HepG2 (cell line): ENCODE results near the gene MTX1. TPM values are rescaled to one million over a fixed set of nuclear protein-coding genes. Genes with fewer than 3 reads are reported as not detected.
"Not testable (repeated sequence)": the region's sequence is repeated elsewhere in the genome, so short reads cannot be mapped to it uniquely, and the experiment has no call there.

Experiments used
- ATAC-seq: fragments of 200-7000 bp; cut with Tn5 transposase; 3 replicates; pipeline ENCODE4 v1.9.1; 2020; ENCODE audit warnings: mild to moderate bottlenecking, moderate library complexity
- BruUV-seq: library from RNA; stranded (reverse); fragments of 400-500 nt; replicated peaks from 2 replicates; lab custom pipeline; 2021; lab: Mats Ljungman, UMichigan
- CTCF ChIA-PET: fragments of 300-600 bp; formaldehyde crosslinking; extraction: SDS; loops from one replicate; lab custom pipeline; 2021; ENCODE audit warnings: low total read pairs, inconsistent platforms, low intra/inter-chr PET ratio; lab: Yijun Ruan, JAX
- POLR2A ChIA-PET: fragments of 350-600 bp; sonication (Branson Sonifier 250); formaldehyde crosslinking; loops from one replicate; lab custom pipeline; 2020; ENCODE audit warnings: antibody characterized with exemption, inconsistent platforms; lab: Yijun Ruan, JAX
- DNase-seq: peaks from one replicate; pipeline ENCODE4 v3.0.0-alpha.2; 2015; ENCODE audit warnings: low spot score
- FAIRE-seq: peaks from 3 replicates; lab custom pipeline; 2011; peaks lifted over from hg19 to GRCh38; lab: Jason Lieb, UNC
- H2AFZ ChIP-seq: one replicate; pipeline ENCODE4 v1.6.1; 2011; ENCODE audit warnings: low read length, inconsistent platforms
- H3K27ac ChIP-seq: fragments of 300-600 bp; 3 replicates; pipeline ENCODE4 v1.8.0; 2011; ENCODE audit warnings: mixed run types, mild to moderate bottlenecking, mixed read lengths, low read length, inconsistent platforms; ENCODE audit not compliant: insufficient read depth; ENCODE audit errors: extremely low read length
- H3K27me3 ChIP-seq, 2 experiments: fragments of 200-600 bp in 1 of 2; 2 replicates in 1 of 2; 3 replicates in 1 of 2; pipeline versions ENCODE4 v1.6.0 to v1.8.0; 2011; ENCODE audit warnings: low read length in 2 of 2, mild to moderate bottlenecking in 2 of 2, moderate library complexity in 2 of 2, inconsistent platforms in 1 of 2; ENCODE audit not compliant: insufficient read depth in 2 of 2, control insufficient read depth in 1 of 2
- H3K36me3 ChIP-seq, 2 experiments: fragments of 200-600 bp in 1 of 2; replicated peaks in 1 of 2; 2 replicates in 1 of 2; 3 replicates in 1 of 2; pipeline versions ENCODE4 v1.5.1 to v1.8.0; 2011; ENCODE audit warnings: low read length in 2 of 2, inconsistent platforms in 1 of 2; ENCODE audit not compliant: insufficient read depth in 2 of 2, control insufficient read depth in 1 of 2
- H3K4me1 ChIP-seq: 2 replicates; pipeline ENCODE4 v1.5.1; 2012; ENCODE audit warnings: low read length, inconsistent platforms; ENCODE audit not compliant: insufficient read depth
- H3K4me2 ChIP-seq: 2 replicates; pipeline ENCODE4 v1.6.0; 2011; ENCODE audit warnings: low read depth, low read length, inconsistent platforms
- H3K4me3 ChIP-seq, 3 experiments: fragments of 200-600 bp in 1 of 3; sonication (generic), shearing (Covaris generic) in 1 of 3; replicated peaks in 1 of 3; 2 replicates each; pipeline ENCODE4 v1.5.1; 2011 to 2016; ENCODE audit warnings: low read length in 3 of 3, inconsistent platforms in 2 of 3, low read depth in 2 of 3, mild to moderate bottlenecking in 2 of 3, control low read depth in 1 of 3, mixed read lengths in 1 of 3; ENCODE audit not compliant: insufficient read depth in 1 of 3
- H3K79me2 ChIP-seq: one replicate; pipeline ENCODE4 v1.6.1; 2011; ENCODE audit warnings: low read length, inconsistent platforms; ENCODE audit not compliant: insufficient read depth
- H3K9ac ChIP-seq: 2 replicates; pipeline ENCODE4 v1.6.0; 2011; ENCODE audit warnings: mild to moderate bottlenecking, low read depth, low read length, inconsistent platforms; ENCODE audit not compliant: insufficient read depth
- H3K9me3 ChIP-seq: 2 replicates; pipeline ENCODE4 v1.5.1; 2012; ENCODE audit warnings: mild to moderate bottlenecking, low read length
- H4K20me1 ChIP-seq: 2 replicates; pipeline ENCODE4 v1.6.0; 2011; ENCODE audit warnings: inconsistent platforms, mild to moderate bottlenecking, low read length, moderate library complexity; ENCODE audit not compliant: insufficient read depth
- ARHGAP35 ChIP-seq: sonication (generic); formaldehyde crosslinking; IDR thresholded peaks from 2 replicates; pipeline ENCODE4 v1.9.0; 2022; ENCODE audit warnings: mild to moderate bottlenecking, inconsistent platforms, moderate library complexity, missing genetic modification reagents, borderline replicate concordance
- ATF7-NPFF ChIP-seq: sonication (generic); formaldehyde crosslinking; IDR thresholded peaks from 2 replicates; pipeline ENCODE4 v1.8.1; 2023; ENCODE audit warnings: mild to moderate bottlenecking, low read depth, missing genetic modification reagents, moderate library complexity
- FOXO4 ChIP-seq: sonication (generic); formaldehyde crosslinking; conservative IDR thresholded peaks from 2 replicates; pipeline ENCODE4 v1.8.1; 2023; ENCODE audit warnings: missing genetic modification reagents
- GABPA ChIP-seq, 2 experiments: IDR thresholded peaks; 2 replicates each; pipeline ENCODE4 v1.6.1; 2011 to 2016; ENCODE audit warnings: low read depth in 2 of 2, low read length in 1 of 2, missing biosample characterization in 1 of 2, missing genetic modification characterization in 1 of 2
- HOXD1 ChIP-seq: sonication (generic); formaldehyde crosslinking; IDR thresholded peaks from 2 replicates; pipeline ENCODE4 v1.5.0; 2020; ENCODE audit warnings: missing genetic modification reagents
- IKZF4 ChIP-seq: sonication (generic); formaldehyde crosslinking; IDR thresholded peaks from 2 replicates; pipeline ENCODE4 v1.5.1; 2020; ENCODE audit warnings: borderline replicate concordance, mild to moderate bottlenecking, low read depth, missing genetic modification reagents; ENCODE audit errors: not compliant biosample characterization
- JDP2 ChIP-seq: sonication (generic); formaldehyde crosslinking; IDR thresholded peaks from 2 replicates; pipeline ENCODE4 v1.8.1; 2022; ENCODE audit warnings: missing genetic modification reagents, borderline replicate concordance
- JUNB ChIP-seq: sonication (generic); formaldehyde crosslinking; IDR thresholded peaks from 2 replicates; pipeline ENCODE4 v1.8.0; 2022; ENCODE audit warnings: missing genetic modification reagents, mild to moderate bottlenecking, borderline replicate concordance
- SALL1 ChIP-seq: sonication (generic); formaldehyde crosslinking; IDR thresholded peaks from 2 replicates; pipeline ENCODE4 v1.8.0; 2022; ENCODE audit warnings: mild to moderate bottlenecking, missing genetic modification reagents
- TARDBP ChIP-seq: sonication (generic); formaldehyde crosslinking; IDR thresholded peaks from 2 replicates; pipeline ENCODE4 v1.8.0; 2022; ENCODE audit warnings: mild to moderate bottlenecking, missing genetic modification reagents
- ZBTB7B ChIP-seq: sonication (generic); formaldehyde crosslinking; IDR thresholded peaks from 2 replicates; pipeline ENCODE4 v1.4.0; 2020; ENCODE audit warnings: missing genetic modification reagents
- ZNF382 ChIP-seq: sonication (generic); formaldehyde crosslinking; IDR thresholded peaks from 2 replicates; pipeline ENCODE4 v1.5.0; 2020; ENCODE audit warnings: missing genetic modification reagents, mild to moderate bottlenecking, borderline replicate concordance
- ZNF772 ChIP-seq: sonication (generic); formaldehyde crosslinking; IDR thresholded peaks from 2 replicates; pipeline ENCODE4 v1.5.0; 2020; ENCODE audit warnings: mild to moderate bottlenecking, missing genetic modification reagents
- ZSCAN31 ChIP-seq: sonication (generic); formaldehyde crosslinking; IDR thresholded peaks from 2 replicates; pipeline ENCODE4 v1.5.0; 2020; ENCODE audit warnings: low read depth, mild to moderate bottlenecking, missing genetic modification reagents
- whole genome bisulfite sequencing: methylation state at CpG from one replicate; pipeline ENCODE4 v1.1.6; 2017; ENCODE audit warnings: low lambda C conversion rate; 5-methylcytosine and 5-hydroxymethylcytosine counted together
- in situ Hi-C: cut with HindIII; loops from 2 replicates; pipeline ENCODE4 v1.10.0; 2017; ENCODE audit warnings: low pct_unique_long_range_greater_than_20kb; ENCODE audit not compliant: extremely low pct_ligation_motif_present
- intact Hi-C: fragments of 100-400 bp; cut with micrococcal nuclease; formaldehyde crosslinking; loops from one replicate; pipeline ENCODE4 v1.10.0; 2022; ENCODE audit not compliant: unreplicated experiment
- polyA plus RNA-seq, 8 experiments: library from polyadenylated mRNA; depleted of rRNA in 3 of 8; stranded (reverse) in 7 of 8; unstranded in 1 of 8; fragments of >200 nt; fragmentation: Illumina TruSeq in 4 of 8; extraction: Trizol in 4 of 8; gene quantifications; 2 replicates each; pipeline versions ENCODE4 v1.2.1 to v1.2.3, GENCODE V29; 2011 to 2016; ENCODE audit warnings: low read depth in 4 of 8, missing spikeins in 1 of 8, mixed read lengths in 1 of 8; ENCODE audit not compliant: insufficient read depth in 1 of 8
- total RNA-seq, 5 experiments: library from RNA; depleted of rRNA; stranded (reverse); fragments of >200 nt; fragmentation: Illumina TruSeq; extraction: Trizol; gene quantifications; 2 replicates each; pipeline ENCODE4 v1.2.3, GENCODE V29; 2016; ENCODE audit warnings: low read depth in 1 of 5

The MTX1 gene
- total and polyA plus RNA-seq, 2 of the 13 experiments (the other 11 are each of a cell fraction or from before 2014, with no cell fraction given): 64.5 to 72.6 TPM

GRCh38 chr1:155223047-155223446 is 14.6 kb downstream of the MTX1 start (continued):
- TF ChIP-seq FOXO4 (CRISPR knock-in tag): no peak
- TF ChIP-seq TARDBP (CRISPR knock-in tag): no peak
- TF ChIP-seq HOXD1 (CRISPR knock-in tag): no peak

- H3K9me3 ChIP-seq, POLR2A ChIA-PET, H3K4me2 ChIP-seq, intact Hi-C loops, H3K9ac ChIP-seq, H3K4me3 ChIP-seq, H2AFZ ChIP-seq, H3K27ac ChIP-seq, H3K36me3 ChIP-seq, DNase-seq, CTCF ChIA-PET, H3K27me3 ChIP-seq, FAIRE-seq, H3K79me2 ChIP-seq, ATAC-seq, H4K20me1 ChIP-seq, BruUV-seq, in situ Hi-C loops: not testable (repeated sequence)
- WGBS: over 99% methylated on average over 8 of the region's 8 CpGs
- H3K4me1 ChIP-seq: peaks cover 24% of the 10 kb centered on the region
Measured at GRCh38 chr1:155225404-155225759, 16.9 kb downstream of the MTX1 start.

DNA sequence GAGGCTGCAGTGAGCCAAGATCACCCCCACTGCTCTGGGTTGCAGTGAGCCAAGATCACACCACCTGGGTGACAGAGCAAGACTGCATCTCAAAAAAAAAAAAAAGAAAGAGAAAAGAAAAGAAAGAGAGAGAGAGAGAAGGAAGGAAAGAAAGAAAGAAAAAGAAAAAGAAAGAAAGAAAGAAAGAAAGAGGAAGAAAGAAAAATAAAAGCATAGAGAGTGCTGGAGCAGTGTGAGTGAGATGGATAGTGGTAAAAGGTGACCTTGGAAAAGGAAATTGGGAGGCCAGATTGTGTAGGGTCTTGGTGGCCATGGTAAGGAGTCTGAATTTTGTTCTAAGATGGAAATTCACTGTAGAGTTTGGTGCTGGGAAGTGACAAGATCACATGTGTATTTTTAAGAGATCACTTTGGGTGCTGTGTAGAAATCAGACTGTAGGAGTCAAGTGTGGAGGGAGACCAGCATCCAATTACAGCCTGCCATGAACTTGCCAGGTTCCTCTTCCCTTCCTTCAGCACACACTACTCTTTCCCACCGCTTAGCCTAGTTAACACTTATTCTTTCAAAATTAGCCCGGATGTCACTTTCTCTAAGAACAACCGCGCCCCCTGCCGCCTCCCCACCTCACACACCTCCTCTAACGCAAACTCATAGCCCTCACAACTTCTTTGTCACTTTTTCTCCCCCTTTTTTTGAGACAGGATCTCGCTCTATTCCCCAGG is 17.9 kb downstream of the MTX1 start:
- Histone ChIP-seq H3K4me3 (peak overlapping the region; percentile 67 to 69 (median 69)), H3K27me3 (no peaks in the 10 kb centered on the region), H3K4me1 (peaks cover 32% of the 10 kb centered on the region), H3K9ac (peak overlapping the region; percentile 72), H4K20me1 (no peaks in the 10 kb centered on the region), H2AFZ (peak overlapping the region; percentile 4), H3K4me2 (peak overlapping the region; percentile 83), H3K9me3 (no peaks in the 10 kb centered on the region), H3K36me3 (no peaks in the 10 kb centered on the region), H3K79me2 (no peaks in the 10 kb centered on the region), H3K27ac (peak overlapping the region; percentile 66)
- FAIRE-seq (peak; percentile 59), DNase-seq (peak; percentile 60), ATAC-seq (peak; percentile 56)
- in situ Hi-C loops (no loop called here), intact Hi-C loops (loop anchor here (1.0 kb wide), 1 partner anchor 50 kb away; no protein-coding TSS in a partner anchor)
- BruUV-seq: no TSS peak
- ChIA-PET POLR2A (interaction anchor here (0.6 to 1.8 kb wide), 6 partner anchors 17 to 223 kb away, joined by 3 to 10 read pairs (median 4); partner anchors contain the start of genes CLK2 and KRTCAP2), CTCF (interaction anchor here (1.9 to 2.0 kb wide), 2 partner anchors 20 to 50 kb away, joined by 6 to 12 read pairs; no protein-coding TSS in a partner anchor)
- 3% methylated on average over 7 of the region's 7 CpGs for WGBS
- TF ChIP-seq ZSCAN31 (CRISPR knock-in tag) (peak; percentile 21; the same call in 1 of the 2 replicates), ATF7-NPFF (CRISPR knock-in tag) (no peak), ARHGAP35 (CRISPR knock-in tag) (no peak), GABPA (IDR thresholded peaks at IDR 0.05; ENCODE audit: low read depth, low read length) (no peak), GABPA (CRISPR knock-in tag; IDR thresholded peaks at IDR 0.05; ENCODE audit: low read depth) (peak; percentile 25; the same call in 1 of the 2 replicates), ZNF382 (CRISPR knock-in tag) (no peak), IKZF4 (CRISPR knock-in tag) (no peak), ZNF772 (CRISPR knock-in tag) (0 out of 2 replicates have a peak, but pooled peaks have one; percentile 19), SALL1 (CRISPR knock-in tag) (0 out of 2 replicates have a peak, but pooled peaks have one; percentile 10), JUNB (0 out of 2 replicates have a peak, but pooled peaks have one; percentile 21), ZBTB7B (CRISPR knock-in tag) (0 out of 2 replicates have a peak, but pooled peaks have one; percentile 8), JDP2 (CRISPR knock-in tag) (no peak)
